SJCRH30 (cell line): ENCODE results near the gene ANKFN1. TPM values are rescaled to one million over a fixed set of nuclear protein-coding genes. Genes with fewer than 3 reads are reported as not detected.

Source experiments
- DNase-seq, 2 experiments: peaks; one replicate each; pipeline ENCODE4 v3.0.0-alpha.2; 2015 to 2020
- H3K27ac ChIP-seq: fragments of 250-450 bp; sonication (Bioruptor Pico); 2 replicates; pipeline ENCODE4 v1.5.1; 2020; ENCODE audit warnings: mild to moderate bottlenecking, moderate library complexity
- H3K27me3 ChIP-seq: fragments of 250-450 bp; sonication (Bioruptor Pico); 2 replicates; pipeline ENCODE4 v1.5.1; 2020; ENCODE audit warnings: mild to moderate bottlenecking, moderate library complexity
- H3K36me3 ChIP-seq: fragments of 250-450 bp; sonication (Bioruptor Pico); 2 replicates; pipeline ENCODE4 v1.5.1; 2020; ENCODE audit warnings: mild to moderate bottlenecking, moderate library complexity
- H3K4me1 ChIP-seq: fragments of 250-450 bp; sonication (Bioruptor Pico); 2 replicates; pipeline ENCODE4 v1.5.1; 2020; ENCODE audit warnings: mild to moderate bottlenecking, moderate library complexity
- H3K4me3 ChIP-seq: fragments of 250-450 bp; sonication (Bioruptor Pico); 2 replicates; pipeline ENCODE4 v1.5.1; 2020; ENCODE audit warnings: mild to moderate bottlenecking, moderate library complexity
- H3K9me3 ChIP-seq: fragments of 250-450 bp; sonication (Bioruptor Pico); replicated peaks from 2 replicates; pipeline ENCODE4 v1.5.1; 2020; ENCODE audit warnings: mild to moderate bottlenecking, moderate library complexity
- total RNA-seq: library from RNA; depleted of rRNA; stranded (reverse); fragments of >200 nt; shearing (Covaris generic); gene quantifications from 2 replicates; pipeline ENCODE4 v1.2.3, GENCODE V29; 2014

Gene ANKFN1
- total RNA-seq, 1 experiment from 2014 or later: 1.0 TPM

DNA sequence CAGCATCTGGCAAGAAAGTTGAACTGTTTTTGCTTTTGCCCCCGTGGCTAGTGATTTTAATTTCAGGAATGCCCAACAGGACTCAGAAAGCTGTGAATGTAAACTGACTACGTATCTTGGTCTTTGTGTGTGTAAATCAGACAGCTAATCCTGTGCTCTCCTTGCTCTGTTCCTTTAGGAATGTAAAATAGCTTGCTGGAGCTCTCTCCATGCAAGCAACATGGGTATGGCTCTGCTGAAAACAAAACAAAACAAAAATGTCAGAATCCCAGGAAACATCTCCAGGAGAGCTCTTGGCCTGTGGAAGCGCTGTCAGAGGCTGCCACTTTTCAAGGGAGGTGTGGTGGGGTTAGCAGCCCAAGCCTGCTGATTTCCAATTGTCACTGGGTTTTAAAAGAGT lies 278.5 kb downstream of the ANKFN1 start:
- Histone ChIP-seq H3K27me3 (no peaks in the 10 kb centered on the region), H3K27ac (no peak overlapping the region), H3K4me3 (no peak overlapping the region), H3K9me3 (no peaks in the 10 kb centered on the region), H3K4me1 (no peaks in the 10 kb centered on the region), H3K36me3 (no peaks in the 10 kb centered on the region)
- DNase-seq: no peak

DNA sequence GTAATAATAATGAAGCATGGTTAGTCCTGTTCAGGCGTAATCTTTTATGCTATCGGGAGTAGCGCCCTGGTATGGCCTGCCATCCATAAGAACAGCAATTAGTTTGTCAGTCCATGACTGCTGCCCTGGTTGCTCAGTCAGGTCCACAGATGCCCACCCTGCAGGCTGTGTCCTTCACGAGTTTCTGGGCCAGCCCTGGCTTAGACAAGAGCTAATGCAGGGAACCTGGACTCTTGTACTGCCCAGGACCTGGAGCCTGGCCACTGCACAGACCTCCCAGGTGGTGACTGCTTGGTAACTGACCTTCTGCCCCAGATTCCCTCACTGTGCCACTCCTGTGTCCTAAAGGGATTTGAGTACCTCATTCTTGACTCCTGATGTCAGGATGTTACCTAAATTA lies 279.2 kb downstream of the ANKFN1 start:
- no peaks in the 10 kb centered on the region for H3K27me3 ChIP-seq

DNA sequence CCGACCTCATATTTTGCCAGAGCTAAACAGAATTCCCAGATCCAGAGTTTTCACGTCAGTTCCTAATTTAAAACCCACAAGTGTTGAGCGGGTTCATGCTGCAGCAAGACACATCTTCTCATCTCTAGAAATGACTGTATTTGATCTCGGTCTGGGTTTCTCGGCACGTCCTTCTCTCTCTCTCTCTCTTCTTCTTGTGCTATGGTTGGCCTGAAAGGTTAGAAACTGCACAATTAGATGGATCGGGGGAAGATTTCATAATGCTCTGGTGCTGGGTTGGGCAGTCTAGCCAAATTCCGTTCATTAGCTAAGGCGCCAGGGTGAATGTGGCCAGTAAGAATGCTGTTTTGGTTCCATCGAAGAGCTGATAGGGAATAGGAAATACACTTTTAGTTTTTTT lies 281.3 kb downstream of the ANKFN1 start:
- no peak overlapping the region for H3K4me3 ChIP-seq

More for the DNA sequence above, 279.2 kb downstream of the ANKFN1 start:
- Histone ChIP-seq H3K36me3 (no peaks in the 10 kb centered on the region), H3K4me1 (no peaks in the 10 kb centered on the region), H3K9me3 (no peaks in the 10 kb centered on the region), H3K4me3 (no peak overlapping the region), H3K27ac (no peak overlapping the region)
- no peak for DNase-seq

DNA sequence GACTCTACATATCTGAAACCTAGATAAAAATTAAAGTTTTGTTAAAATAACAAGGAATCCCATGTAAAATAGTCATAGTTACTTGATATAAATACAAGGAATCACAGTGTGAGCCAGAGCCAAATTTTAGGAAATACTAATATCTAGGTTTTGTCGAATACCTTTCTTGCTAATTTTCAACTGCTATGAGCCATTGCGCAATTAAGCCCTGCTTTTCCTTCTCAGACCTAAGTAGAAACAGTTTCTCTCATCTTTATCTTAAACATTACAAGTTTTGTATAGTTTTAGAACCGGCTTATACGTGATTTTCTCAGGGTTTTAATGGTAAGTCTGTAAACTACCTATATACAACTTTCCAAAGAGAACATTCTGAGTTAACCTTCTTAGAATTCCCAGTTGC lies 282.9 kb downstream of the ANKFN1 start:
- Histone ChIP-seq H3K4me1 (peaks cover 2% of the 10 kb centered on the region; the same call in 1 of the 2 replicates), H3K4me3 (no peak overlapping the region), H3K27ac (no peak overlapping the region), H3K27me3 (no peaks in the 10 kb centered on the region), H3K9me3 (no peaks in the 10 kb centered on the region), H3K36me3 (no peaks in the 10 kb centered on the region)
- no peak for DNase-seq

More for the DNA sequence above, 281.3 kb downstream of the ANKFN1 start:
- no peaks in the 10 kb centered on the region for H3K36me3 ChIP-seq
- no peak overlapping the region for H3K27ac ChIP-seq
- DNase-seq: no peak
- H3K27me3 ChIP-seq: no peaks in the 10 kb centered on the region
- H3K9me3 ChIP-seq: no peaks in the 10 kb centered on the region
- no peaks in the 10 kb centered on the region for H3K4me1 ChIP-seq

DNA sequence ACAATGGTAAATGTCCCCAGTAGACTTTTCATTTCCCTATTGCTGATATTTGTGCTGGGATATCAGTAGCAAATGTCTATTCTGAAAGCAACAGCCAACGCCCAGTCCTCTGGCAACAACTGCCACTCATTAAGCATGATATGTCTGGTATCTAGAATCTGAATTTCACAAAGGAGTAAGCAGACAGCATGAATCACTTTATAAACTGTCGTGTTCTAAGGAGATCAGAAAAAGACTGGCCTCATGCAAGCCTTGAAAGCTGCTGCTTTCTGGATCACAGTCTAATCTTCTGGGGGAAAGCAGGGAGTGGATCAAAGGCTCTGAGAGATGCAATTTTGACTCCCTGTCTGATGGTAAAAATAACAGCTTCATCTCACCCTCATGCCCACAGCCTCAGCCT lies 287.1 kb downstream of the ANKFN1 start:
- H3K27ac ChIP-seq: no peak overlapping the region
- H3K9me3 ChIP-seq: no peaks in the 10 kb centered on the region
- no peaks in the 10 kb centered on the region for H3K27me3 ChIP-seq
- no peak for DNase-seq
- H3K4me3 ChIP-seq: no peak overlapping the region
- peaks cover 8% of the 10 kb centered on the region; the same call in 1 of the 2 replicates for H3K4me1 ChIP-seq
- no peaks in the 10 kb centered on the region for H3K36me3 ChIP-seq

DNA sequence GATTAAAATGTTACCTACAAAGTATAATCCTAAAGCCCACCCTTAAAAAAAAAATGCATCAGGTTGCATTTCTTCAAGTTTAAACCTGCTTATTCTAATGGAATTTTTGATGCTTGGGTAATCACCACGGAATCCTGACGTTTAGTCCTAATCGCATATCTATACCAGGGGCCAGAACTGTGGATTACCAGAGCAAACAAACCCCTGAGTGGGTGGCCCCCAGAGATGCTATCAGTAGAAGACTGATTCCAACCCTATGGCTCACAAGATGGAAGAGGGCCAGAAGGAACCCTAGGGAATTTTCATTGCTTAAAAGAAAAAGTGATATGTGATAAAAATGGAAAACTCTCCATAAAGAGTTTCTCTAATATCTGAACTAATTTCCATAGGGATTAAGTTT lies 288.0 kb downstream of the ANKFN1 start:
- peak; percentile 51 to 56 for DNase-seq
- H3K4me3 ChIP-seq: no peak overlapping the region
- no peaks in the 10 kb centered on the region for H3K36me3 ChIP-seq
- no peaks in the 10 kb centered on the region for H3K9me3 ChIP-seq
- no peak overlapping the region for H3K27ac ChIP-seq
- no peaks in the 10 kb centered on the region for H3K27me3 ChIP-seq
- H3K4me1 ChIP-seq: peaks cover 8% of the 10 kb centered on the region; the same call in 1 of the 2 replicates

DNA sequence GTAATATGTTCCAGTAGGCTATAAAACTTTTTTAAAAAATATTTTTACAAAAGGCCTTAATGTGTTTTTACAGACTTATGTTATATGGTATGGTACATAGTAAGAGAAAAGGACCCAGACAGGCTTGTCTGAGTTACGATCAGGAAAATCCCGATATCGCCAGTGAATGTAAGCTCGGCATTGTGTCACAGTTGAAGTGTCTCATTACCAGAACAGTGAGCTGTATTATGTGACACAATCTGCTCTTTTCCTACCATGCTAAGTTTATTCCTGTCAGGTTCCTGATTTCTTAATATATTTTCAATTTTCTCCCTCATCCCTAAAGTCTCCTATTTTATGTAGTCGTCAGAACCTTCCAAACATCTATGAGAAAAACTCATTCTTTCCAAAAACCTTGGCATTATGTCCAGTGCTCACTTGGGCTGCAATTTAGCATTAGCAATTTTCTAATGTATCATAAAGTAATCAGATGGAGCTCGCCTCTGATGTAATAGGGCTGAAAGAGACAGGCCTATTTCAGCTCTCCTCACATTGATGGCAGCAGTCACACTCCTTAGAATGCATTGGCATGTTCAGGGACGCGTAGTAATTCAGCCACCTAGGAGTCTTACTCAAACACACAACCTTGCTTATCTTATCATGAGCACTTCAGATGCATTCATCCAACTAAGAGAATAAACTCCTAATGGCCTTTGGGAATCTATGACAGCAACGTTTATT lies 292.6 kb downstream of the ANKFN1 start:
- Histone ChIP-seq H3K4me3 (no peak overlapping the region), H3K27me3 (no peaks in the 10 kb centered on the region), H3K4me1 (peaks cover 8% of the 10 kb centered on the region; the same call in 1 of the 2 replicates), H3K9me3 (no peaks in the 10 kb centered on the region), H3K36me3 (no peaks in the 10 kb centered on the region), H3K27ac (no peak overlapping the region)
- DNase-seq: no peak

DNA sequence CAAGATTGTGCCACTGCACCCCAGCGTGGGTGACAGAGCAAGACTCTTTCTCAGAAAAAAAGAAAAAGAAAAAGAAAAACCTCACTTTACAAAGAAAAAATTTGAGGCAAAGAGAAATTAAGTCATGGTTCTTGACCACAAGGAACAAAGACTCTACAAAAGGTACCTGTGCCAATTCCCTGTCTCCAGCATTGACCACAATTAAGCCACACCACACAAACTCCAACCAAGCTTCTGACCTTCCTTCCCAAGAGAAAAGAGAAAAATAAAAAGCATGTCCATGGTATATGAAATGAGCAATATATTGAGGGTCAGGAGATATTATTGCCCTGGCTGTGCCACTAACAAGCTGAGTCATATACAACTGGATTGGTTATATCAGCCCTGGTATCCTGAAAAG lies 293.9 kb downstream of the ANKFN1 start:
- no peaks in the 10 kb centered on the region for H3K9me3 ChIP-seq
- no peaks in the 10 kb centered on the region for H3K4me1 ChIP-seq
- H3K4me3 ChIP-seq: no peak overlapping the region
- no peaks in the 10 kb centered on the region for H3K27me3 ChIP-seq
- no peaks in the 10 kb centered on the region for H3K36me3 ChIP-seq
- H3K27ac ChIP-seq: no peak overlapping the region
- no peak for DNase-seq

DNA sequence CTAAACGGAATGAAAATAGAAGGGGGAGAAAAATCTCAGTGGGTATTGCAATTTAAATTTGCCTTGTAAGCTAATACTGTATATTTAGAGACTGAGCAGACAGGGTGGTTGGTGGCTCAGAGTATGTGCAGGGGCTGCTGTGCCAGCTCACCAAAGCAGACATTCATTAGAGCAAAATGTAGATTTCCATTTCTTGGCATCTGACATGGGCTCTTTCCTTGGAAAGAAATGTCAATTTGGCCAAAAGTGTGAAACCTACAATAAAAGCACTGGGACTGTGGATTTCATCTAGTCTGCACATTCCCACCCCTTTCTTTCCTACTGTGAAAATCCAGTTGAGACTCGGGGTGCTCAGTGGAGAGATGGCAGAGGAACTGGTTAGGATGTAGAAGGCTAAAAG lies 295.1 kb downstream of the ANKFN1 start:
- Histone ChIP-seq H3K4me3 (no peak overlapping the region), H3K4me1 (no peaks in the 10 kb centered on the region), H3K9me3 (no peaks in the 10 kb centered on the region), H3K27ac (no peak overlapping the region), H3K27me3 (no peaks in the 10 kb centered on the region), H3K36me3 (no peaks in the 10 kb centered on the region)
- DNase-seq: no peak

DNA sequence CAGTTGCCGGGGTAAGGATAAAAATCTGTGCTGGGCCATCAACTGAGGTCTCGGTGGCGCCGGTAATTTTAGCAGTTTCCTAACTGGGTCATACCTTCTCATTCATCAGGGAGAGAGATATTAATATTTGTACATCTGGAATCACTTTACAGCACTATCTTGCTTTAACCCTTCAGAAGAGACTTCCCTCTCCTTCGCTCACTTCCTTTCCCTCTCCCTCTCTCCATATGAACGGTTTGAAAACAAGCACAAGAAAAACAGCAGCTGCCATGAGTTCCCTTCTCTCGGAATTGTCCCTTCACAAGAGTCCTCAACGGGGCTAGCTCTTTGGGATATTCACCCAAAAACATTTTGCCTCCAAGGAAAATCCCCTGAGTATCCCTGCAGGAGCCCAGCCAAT lies 295.9 kb downstream of the ANKFN1 start:
- Histone ChIP-seq H3K36me3 (no peaks in the 10 kb centered on the region), H3K27ac (no peak overlapping the region), H3K27me3 (no peaks in the 10 kb centered on the region), H3K4me3 (no peak overlapping the region), H3K4me1 (no peaks in the 10 kb centered on the region), H3K9me3 (no peaks in the 10 kb centered on the region)
- no peak for DNase-seq

DNA sequence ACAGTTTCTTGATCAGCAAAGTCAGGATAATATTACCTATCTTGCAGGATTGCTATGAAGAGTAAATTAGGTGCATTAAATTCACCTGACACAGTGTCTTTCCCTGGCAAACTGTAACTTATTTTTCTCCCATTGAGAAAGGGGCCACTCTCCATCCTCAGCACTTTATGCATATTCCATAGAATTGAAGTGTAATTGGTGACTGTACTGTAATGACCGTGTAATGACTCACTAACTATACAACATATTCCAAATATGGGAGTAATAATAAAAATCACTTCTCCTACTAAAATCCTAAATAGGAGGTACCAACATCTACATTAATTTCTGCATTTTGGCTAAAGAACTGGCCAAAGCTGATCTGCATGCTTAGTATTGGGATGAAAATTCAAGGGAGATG lies 298.4 kb downstream of the ANKFN1 start:
- Histone ChIP-seq H3K27me3 (no peaks in the 10 kb centered on the region), H3K36me3 (no peaks in the 10 kb centered on the region), H3K27ac (no peak overlapping the region), H3K9me3 (no peaks in the 10 kb centered on the region), H3K4me3 (no peak overlapping the region), H3K4me1 (no peaks in the 10 kb centered on the region)
- no peak for DNase-seq

DNA sequence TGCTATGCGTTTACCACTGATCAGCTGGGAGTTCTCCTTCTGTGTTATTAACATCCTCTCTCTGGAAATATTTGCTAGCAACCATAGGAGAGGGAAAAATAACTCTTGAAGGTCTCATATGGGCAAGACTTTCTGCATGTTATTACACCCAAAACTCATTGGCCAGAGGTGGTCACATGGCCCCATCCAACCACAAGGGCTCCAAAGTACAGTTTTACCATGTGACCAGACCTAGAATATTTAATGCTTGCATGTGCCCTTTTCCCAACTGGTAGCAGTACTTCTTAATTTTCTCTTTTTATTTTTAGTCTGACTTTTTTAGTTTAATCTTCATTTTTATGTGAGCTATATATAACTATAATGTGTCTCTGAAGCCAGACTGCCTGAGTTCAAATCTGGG lies 299.2 kb downstream of the ANKFN1 start:
- Histone ChIP-seq H3K27ac (no peak overlapping the region), H3K4me1 (no peaks in the 10 kb centered on the region), H3K36me3 (no peaks in the 10 kb centered on the region), H3K27me3 (no peaks in the 10 kb centered on the region), H3K9me3 (no peaks in the 10 kb centered on the region), H3K4me3 (no peak overlapping the region)
- DNase-seq: no peak

DNA sequence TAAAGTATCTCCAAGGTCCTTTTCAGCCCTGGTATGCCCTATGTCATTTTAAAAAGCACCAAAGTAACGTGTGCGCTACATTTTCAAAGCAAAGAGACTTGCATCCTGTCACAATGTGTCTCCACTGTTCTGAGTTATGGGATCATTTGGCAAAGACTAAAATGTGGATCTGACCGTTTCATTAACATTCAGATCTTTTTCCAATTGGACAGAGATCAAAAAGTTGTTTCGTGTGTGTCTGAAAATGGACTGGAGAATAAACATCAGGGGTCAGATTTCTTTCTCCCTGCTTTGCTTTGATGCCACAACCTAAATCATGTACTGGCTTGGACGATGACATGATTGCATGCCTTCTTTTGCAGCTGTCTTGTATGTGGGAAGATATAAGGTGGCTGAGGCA lies 304.2 kb downstream of the ANKFN1 start:
- Histone ChIP-seq H3K27ac (no peak overlapping the region), H3K4me3 (no peak overlapping the region), H3K36me3 (no peaks in the 10 kb centered on the region), H3K27me3 (no peaks in the 10 kb centered on the region), H3K9me3 (no peaks in the 10 kb centered on the region), H3K4me1 (no peaks in the 10 kb centered on the region)
- no peak for DNase-seq

DNA sequence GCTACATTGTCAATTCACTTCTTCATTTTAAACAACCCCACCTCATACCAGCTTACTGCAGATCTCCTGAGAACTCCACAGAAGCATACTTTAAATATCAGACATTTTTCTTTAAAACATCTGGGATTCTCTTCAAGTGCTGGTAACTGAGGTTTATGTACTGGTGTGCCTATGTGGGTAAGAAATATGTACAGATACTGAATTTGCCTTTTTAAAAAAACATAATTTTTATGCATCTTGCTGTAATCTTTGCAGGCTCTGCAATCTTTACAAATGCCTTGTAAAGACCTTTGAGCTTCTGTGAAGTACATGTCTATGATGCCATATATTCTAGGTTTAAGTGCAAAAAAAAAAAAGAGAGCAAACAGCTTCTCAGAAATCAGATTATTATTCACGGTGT lies 312.6 kb downstream of the ANKFN1 start:
- DNase-seq: no peak
- Histone ChIP-seq H3K4me1 (no peaks in the 10 kb centered on the region), H3K9me3 (no peaks in the 10 kb centered on the region)

DNA sequence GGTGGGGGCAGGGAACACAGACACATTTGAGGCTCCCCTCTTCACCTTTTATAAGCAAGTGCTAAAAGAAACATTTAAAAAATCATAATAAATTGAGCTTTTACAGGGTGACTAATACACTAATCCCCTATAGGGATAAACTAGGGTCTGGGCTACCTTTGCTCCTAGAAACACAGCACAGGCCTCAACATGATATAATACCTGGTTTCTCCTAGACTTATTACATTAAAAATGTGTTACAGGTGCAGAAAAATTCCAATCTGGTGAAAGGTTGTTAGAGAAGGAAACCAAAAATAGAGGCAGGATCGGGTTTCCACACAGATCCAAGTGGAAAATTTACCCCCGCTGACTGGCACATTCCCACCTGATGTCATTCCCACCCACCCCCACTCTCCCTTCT lies 315.6 kb downstream of the ANKFN1 start:
- H3K36me3 ChIP-seq: no peaks in the 10 kb centered on the region
- H3K4me3 ChIP-seq: no peak overlapping the region
- H3K9me3 ChIP-seq: peaks cover 4% of the 10 kb centered on the region; the same call in 1 of the 2 replicates
- H3K4me1 ChIP-seq: no peaks in the 10 kb centered on the region
- DNase-seq: no peak
- no peak overlapping the region for H3K27ac ChIP-seq
- no peaks in the 10 kb centered on the region for H3K27me3 ChIP-seq

More for the DNA sequence above, 312.6 kb downstream of the ANKFN1 start:
- Histone ChIP-seq H3K27ac (no peak overlapping the region), H3K4me3 (no peak overlapping the region), H3K27me3 (no peaks in the 10 kb centered on the region), H3K36me3 (no peaks in the 10 kb centered on the region)

DNA sequence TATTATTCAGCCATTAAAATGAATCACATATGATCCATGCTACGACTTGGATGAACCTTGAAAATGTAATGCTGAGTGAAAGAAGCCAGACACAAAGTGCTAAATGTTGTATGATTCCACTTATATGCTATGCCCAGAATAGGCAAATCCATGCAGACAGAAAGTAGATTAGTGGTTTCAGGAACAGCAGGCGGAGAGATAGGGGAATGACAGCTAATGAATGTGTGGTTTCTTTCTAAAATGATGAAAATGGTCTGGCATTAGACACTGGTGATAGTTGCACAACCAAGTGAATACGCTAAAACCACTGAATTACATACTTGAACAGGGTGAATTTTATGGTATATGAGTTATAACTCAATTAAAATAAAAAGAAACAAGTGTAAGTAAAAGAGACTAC lies 318.4 kb downstream of the ANKFN1 start:
- Histone ChIP-seq H3K9me3 (peaks cover 4% of the 10 kb centered on the region; the same call in 1 of the 2 replicates), H3K36me3 (no peaks in the 10 kb centered on the region), H3K27ac (no peak overlapping the region), H3K27me3 (no peaks in the 10 kb centered on the region), H3K4me3 (no peak overlapping the region), H3K4me1 (no peaks in the 10 kb centered on the region)
- no peak for DNase-seq
